Activated gamma-delta T cell (primary cell): ENCODE data around the gene BMPR1A.
"Not testable (repeated sequence)": the region's sequence is repeated elsewhere in the genome, so short reads cannot be mapped to it uniquely, and the experiment has no call there.

Experiments
- DNase-seq: peaks from one replicate; lab custom pipeline; 2025; lab: John Stamatoyannopoulos, UW

The BMPR1A gene

DNA sequence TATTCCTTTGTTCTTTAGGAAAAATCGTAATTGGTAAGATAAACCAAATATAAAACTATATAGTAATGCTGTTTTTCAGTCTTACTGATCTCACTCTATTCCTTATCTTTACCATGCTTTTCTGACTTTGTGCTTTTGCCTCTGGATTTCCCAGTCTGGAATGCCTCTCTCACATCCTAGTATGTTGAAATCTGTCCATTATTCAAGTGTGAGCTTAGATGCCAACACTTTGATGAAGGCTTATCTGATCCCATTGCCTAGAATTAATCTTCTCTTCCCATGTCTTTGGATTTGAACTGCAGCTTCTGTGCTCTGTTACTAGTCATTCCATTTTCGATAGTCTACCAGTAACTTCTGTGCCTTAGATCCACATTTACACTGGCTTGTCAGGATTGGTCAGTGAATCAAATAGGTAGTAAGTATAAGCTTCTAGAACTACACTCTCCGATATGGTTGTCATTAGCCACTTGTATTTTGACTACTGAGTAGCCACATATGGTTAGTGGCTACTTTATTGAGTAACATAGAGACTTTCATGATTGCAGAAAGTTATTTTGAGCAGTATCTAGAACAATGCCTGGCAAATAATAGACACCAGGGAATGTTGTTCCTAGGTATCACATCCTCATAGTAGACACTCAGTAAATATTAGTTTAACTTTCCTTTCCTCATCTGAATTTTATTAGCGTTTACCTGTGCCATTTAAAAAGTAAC lies 92.9 kb downstream of the BMPR1A start:
- DNase-seq: no peak

GRCh38 chr10:86850481-86850880 lies 94.1 kb downstream of the BMPR1A start:
- DNase-seq: no peak

GRCh38 chr10:86851328-86852207 lies 95.1 kb downstream of the BMPR1A start:
- DNase-seq: no peak

DNA sequence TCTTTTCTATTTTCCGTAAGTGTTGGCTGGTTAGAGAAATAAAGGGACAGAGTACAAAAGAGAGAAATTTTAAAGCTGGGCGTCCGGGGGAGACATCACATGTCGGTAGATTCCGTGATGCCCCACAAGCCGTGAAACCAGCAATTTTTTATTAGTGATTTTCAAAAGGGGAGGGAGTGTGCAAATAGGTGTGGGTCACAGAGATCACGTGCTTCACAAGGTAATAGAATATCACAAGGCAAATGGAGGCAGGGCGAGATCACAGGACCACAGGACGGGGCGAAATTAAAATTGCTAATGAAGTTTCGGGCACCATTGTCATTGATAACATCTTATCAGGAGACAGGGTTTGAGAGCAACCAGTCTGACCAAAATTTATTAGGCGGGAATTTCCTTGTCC lies 97.2 kb downstream of the BMPR1A start:
- DNase-seq: not testable (repeated sequence)

GRCh38 chr10:86855513-86855912 lies 99.1 kb downstream of the BMPR1A start:
- no peak for DNase-seq

GRCh38 chr10:86856156-86856555 lies 99.7 kb downstream of the BMPR1A start:
- no peak for DNase-seq

GRCh38 chr10:86857128-86857721 lies 100.8 kb downstream of the BMPR1A start:
- no peak for DNase-seq

- no peak for DNase-seq
Measured at GRCh38 chr10:86858011-86858410, 101.6 kb downstream of the BMPR1A start.

DNA sequence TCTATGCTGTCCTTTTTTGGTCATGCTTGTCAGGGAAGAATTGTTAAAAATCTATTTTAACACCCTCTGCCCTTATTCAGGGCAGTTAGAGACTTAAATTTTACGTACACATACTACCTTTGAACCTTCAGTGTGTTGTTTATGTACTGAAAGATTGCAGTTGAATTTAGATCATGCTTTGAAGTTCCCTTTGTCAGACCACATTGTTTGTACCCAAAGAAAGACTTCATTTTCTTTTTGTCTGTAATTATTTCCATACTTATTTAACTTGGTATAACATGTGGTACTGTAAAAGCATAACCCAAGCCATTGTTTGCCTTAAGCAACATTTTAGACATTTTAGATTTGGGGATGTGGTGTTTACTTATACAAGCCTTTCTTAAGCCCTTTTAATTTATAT lies 104.9 kb downstream of the BMPR1A start:
- DNase-seq: no peak

DNA sequence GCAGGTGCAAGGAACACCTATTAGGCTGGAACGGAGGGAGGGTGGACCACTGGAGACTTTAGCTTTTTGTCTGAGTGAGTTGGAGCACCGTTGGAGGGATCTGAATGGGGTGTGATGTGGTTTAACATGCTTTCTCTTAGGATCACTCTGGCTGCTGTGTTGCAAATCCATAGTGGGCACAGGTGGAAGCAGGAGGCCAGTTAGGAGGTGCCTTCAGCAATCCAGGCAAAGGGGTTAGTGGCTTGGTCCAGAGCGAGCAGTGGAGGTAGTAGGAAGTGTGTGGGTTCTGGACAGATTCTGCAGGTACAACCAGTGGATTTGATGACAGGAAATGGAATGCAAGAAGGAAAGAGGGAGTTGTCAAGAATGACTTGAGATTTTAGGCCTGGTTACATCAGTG lies 106.0 kb downstream of the BMPR1A start:
- no peak for DNase-seq

GRCh38 chr10:86862786-86863483 lies 106.5 kb downstream of the BMPR1A start:
- no peak for DNase-seq

DNA sequence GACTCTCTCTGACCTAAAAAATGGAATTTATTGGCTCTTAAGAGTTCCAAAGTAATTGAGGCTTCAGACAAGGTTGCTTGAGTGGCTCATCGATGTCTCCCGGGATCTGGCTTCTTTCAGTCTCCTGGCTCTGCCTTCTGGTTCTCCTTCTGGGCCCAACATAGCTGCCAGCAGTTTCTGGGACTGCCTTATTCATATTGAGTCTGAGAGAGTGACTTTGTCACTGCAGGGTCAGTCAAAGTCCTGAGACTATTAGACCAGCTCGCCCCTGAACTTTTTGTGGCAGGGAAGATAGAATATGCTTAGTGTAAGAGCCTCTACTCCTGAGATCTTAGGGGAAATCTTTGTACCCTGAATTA lies 107.0 kb downstream of the BMPR1A start:
- no peak for DNase-seq

- DNase-seq: not testable (repeated sequence)
Measured at GRCh38 chr10:86865011-86865811, 108.8 kb downstream of the BMPR1A start.

DNA sequence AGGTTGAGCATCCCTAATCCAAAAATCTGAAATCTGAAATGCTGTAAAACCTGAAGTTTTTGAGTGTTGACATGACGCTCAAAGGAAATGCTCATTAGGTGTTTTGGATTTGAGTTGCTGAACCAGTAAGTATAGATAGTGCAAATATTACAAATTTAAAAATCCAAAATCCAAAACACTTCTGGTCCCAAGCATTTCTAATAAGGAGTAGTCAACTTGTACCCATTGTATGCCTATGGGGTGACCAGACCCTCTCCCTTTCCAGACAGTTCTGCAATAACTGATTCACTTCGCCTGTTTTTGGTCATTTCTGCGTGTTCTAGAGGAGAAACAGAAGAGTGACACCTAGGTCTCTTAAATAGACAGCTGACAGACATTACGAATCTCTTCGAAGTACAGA lies 110.7 kb downstream of the BMPR1A start:
- DNase-seq: no peak

GRCh38 chr10:86868353-86868752 lies 111.9 kb downstream of the BMPR1A start:
- DNase-seq: no peak

- no peak for DNase-seq
Measured at GRCh38 chr10:86870679-86871078, 114.3 kb downstream of the BMPR1A start.

DNA sequence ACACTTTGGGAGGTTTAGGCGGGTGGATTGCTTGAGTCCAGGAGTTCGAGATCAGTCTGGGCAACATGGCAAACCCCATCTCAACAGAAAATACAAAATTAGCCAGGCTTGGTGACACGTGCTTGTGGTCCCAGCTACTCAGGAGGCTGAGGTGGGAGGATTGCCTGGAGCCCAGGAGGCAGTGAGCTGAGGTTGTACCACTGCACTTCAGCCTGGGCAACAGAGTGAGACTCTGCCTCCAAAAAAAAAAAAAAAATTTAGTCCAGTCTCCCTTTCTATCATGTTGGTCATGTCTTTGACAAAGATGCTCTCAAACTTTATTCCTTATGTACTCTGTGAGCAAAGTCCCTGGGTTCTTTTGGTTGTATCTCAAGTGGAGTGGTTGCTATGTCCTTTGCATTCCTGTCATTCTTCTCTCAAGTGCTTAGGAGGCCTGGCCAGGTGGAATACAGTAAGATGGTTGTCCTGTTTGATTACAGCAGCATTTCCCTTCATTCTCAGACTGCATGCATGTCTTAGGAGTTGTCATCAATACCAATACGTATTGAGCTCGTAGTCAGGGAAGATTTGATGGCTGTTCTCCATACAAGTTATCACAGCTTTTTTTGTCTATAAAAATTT lies 115.3 kb downstream of the BMPR1A start:
- DNase-seq: no peak

- DNase-seq: no peak
Measured at GRCh38 chr10:86872757-86873156, 116.3 kb downstream of the BMPR1A start.

DNA sequence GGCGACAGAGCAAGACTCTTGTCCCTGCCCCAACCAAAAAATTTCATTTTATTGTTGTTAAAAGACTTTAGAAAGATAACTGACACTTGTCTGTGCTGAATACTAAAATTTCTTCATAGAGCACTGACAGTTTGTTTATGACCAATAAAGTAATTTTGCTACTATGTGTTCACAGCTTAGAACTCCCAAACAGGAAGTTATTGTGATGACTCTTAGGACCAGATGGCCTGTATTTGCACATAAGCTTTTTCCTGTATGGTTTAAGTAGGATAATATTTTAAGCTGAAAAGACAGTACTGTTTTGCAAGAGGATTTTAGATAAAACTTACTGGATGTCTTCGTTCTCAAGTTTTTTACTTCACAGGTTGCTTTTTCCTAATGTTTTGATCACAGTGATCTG lies 120.3 kb downstream of the BMPR1A start:
- no peak for DNase-seq

DNA sequence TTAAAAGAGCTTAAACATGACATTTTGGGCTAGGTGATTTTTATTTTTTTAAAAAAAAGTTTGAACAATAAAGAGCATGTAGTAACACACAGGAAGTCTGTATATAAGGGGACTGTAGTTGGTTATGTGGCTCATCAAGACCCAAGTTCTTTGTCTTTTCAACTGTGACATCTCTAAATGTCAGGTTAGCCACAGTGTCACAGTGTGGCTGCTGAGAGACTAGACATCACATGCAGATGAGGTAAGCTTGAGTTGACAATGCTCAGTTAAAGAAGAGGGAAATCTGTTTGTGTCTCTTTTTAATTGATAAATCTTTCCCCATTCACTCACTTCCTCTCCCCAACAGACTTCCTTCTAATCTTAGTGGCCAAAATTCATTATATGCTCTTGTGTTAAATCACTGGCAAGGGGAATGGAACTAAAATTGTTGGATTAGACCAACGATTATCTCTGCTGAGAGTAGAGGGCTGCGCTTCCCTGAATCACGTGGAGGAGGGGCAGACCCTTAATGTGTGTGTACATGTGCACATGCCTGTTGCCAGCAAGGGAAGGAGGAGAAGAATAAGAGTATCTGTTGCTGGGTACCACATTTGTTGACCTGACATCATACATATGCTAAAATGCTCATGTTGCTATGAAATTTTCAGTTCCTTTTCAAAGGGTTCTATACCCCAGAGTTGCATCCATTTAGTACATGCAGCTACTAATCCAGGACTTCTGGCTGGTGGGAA lies 122.7 kb downstream of the BMPR1A start:
- no peak for DNase-seq
